GM19023 (cell line): ENCODE data around the gene FGF19.

Experiments
- ATAC-seq: cut with Tn5 transposase; IDR thresholded peaks from one replicate; pipeline ENCODE4 v1.9.1; 2021; ENCODE audit warnings: mild to moderate bottlenecking, moderate library complexity; ENCODE audit not compliant: unreplicated experiment

The FGF19 gene

GRCh38 chr11:69674267-69674885, 29.4 kb downstream of the FGF19 start:
- ATAC-seq, result no peak

GRCh38 chr11:69671734-69672465, 31.9 kb downstream of the FGF19 start:
- no peak for ATAC-seq

- no peak for ATAC-seq
Observed at GRCh38 chr11:69670158-69670845, 33.5 kb downstream of the FGF19 start.

GRCh38 chr11:69669486-69669885, 34.3 kb downstream of the FGF19 start:
- ATAC-seq, result no peak

GRCh38 chr11:69667619-69668604, 35.9 kb downstream of the FGF19 start:
- no peak for ATAC-seq

GRCh38 chr11:69666752-69667536, 36.9 kb downstream of the FGF19 start:
- ATAC-seq, result no peak

GRCh38 chr11:69666261-69666660, 37.6 kb downstream of the FGF19 start:
- ATAC-seq, result no peak

GRCh38 chr11:69665669-69666068, 38.2 kb downstream of the FGF19 start:
- ATAC-seq, result no peak

- no peak for ATAC-seq
Observed at GRCh38 chr11:69664901-69665300, 38.9 kb downstream of the FGF19 start.

GRCh38 chr11:69664103-69664775, 39.6 kb downstream of the FGF19 start:
- no peak for ATAC-seq

GRCh38 chr11:69663326-69663725, 40.5 kb downstream of the FGF19 start:
- no peak for ATAC-seq

- ATAC-seq, result no peak
Observed at GRCh38 chr11:69662806-69663205, 41.0 kb downstream of the FGF19 start.

- ATAC-seq, result no peak
Observed at GRCh38 chr11:69662021-69662698, 41.7 kb downstream of the FGF19 start.

GRCh38 chr11:69661413-69661715, 42.5 kb downstream of the FGF19 start:
- no peak for ATAC-seq

GRCh38 chr11:69660001-69660500, 43.8 kb downstream of the FGF19 start:
- no peak for ATAC-seq

- ATAC-seq, result no peak
Observed at GRCh38 chr11:69659591-69659990, 44.2 kb downstream of the FGF19 start.

- ATAC-seq, result no peak
Observed at GRCh38 chr11:69658626-69659450, 45.0 kb downstream of the FGF19 start.
